K562 (cell line): ENCODE measurements around the gene RNU1-2. TPM values are rescaled to one million over a fixed set of nuclear protein-coding genes. Genes with fewer than 3 reads are reported as not detected.

Experiments
- ATAC-seq: fragments of 200-7000 bp; cut with Tn5 transposase; 3 replicates; pipeline ENCODE4 v1.9.1; 2020; ENCODE audit warnings: moderate library complexity
- BruUV-seq: library from RNA; stranded (reverse); fragments of 400-500 nt; replicated peaks from 2 replicates; lab custom pipeline; 2021; lab: Mats Ljungman, UMichigan
- CTCF ChIA-PET: fragments of 300-600 bp; formaldehyde crosslinking; extraction: SDS; loops from one replicate; lab custom pipeline; 2021; ENCODE audit warnings: low intra/inter-chr PET ratio; lab: Yijun Ruan, JAX
- POLR2A ChIA-PET: fragments of 300-600, 350-650 bp; sonication (Branson Sonifier 250); formaldehyde crosslinking; extraction: SDS; loops from one replicate; lab custom pipeline; 2021; ENCODE audit warnings: antibody characterized with exemption, inconsistent platforms; lab: Yijun Ruan, JAX
- DNase-seq, 4 experiments: peaks; one replicate each; pipeline versions ENCODE4 v3.0.0 to v3.0.0-alpha.2; 2011 to 2018; ENCODE audit warnings: low spot score in 3 of 4, mixed read lengths in 3 of 4; ENCODE audit errors: extremely low read depth in 1 of 4
- FAIRE-seq: peaks from 2 replicates; lab custom pipeline; 2011; peaks lifted over from hg19 to GRCh38; lab: Jason Lieb, UNC
- H2AFZ ChIP-seq: 2 replicates; pipeline ENCODE4 v1.6.0; 2011; ENCODE audit warnings: low read depth, low read length, control low read depth, inconsistent platforms
- H3K27ac ChIP-seq: fragments of 200-600 bp; 3 replicates; pipeline ENCODE4 v1.8.0; 2011; ENCODE audit warnings: low read depth, mild to moderate bottlenecking, control low read depth, inconsistent platforms, low read length, moderate library complexity, mixed read lengths; ENCODE audit errors: extremely low read depth
- H3K27me3 ChIP-seq, 2 experiments: fragments of 300-600 bp in 1 of 2; 2 replicates in 1 of 2; 3 replicates in 1 of 2; pipeline versions ENCODE4 v1.6.0 to v1.8.0; 2011; ENCODE audit warnings: inconsistent platforms in 2 of 2, low read length in 2 of 2, mild to moderate bottlenecking in 1 of 2, mixed read lengths in 1 of 2, moderate library complexity in 1 of 2; ENCODE audit not compliant: control insufficient read depth in 2 of 2, insufficient read depth in 2 of 2
- H3K36me3 ChIP-seq: fragments of 300-600 bp; 3 replicates; pipeline ENCODE4 v1.8.0; 2011; ENCODE audit warnings: mild to moderate bottlenecking, low read length, inconsistent platforms; ENCODE audit not compliant: control insufficient read depth, insufficient read depth
- H3K4me1 ChIP-seq, 2 experiments: fragments of 200-600 bp in 1 of 2; replicated peaks in 1 of 2; 2 replicates in 1 of 2; 3 replicates in 1 of 2; pipeline versions ENCODE4 v1.5.1 to v1.8.0; 2011; ENCODE audit warnings: inconsistent platforms in 2 of 2, low read length in 2 of 2, mild to moderate bottlenecking in 1 of 2, mixed read lengths in 1 of 2, moderate library complexity in 1 of 2; ENCODE audit not compliant: control insufficient read depth in 2 of 2, insufficient read depth in 2 of 2
- H3K4me2 ChIP-seq: 2 replicates; pipeline ENCODE4 v1.6.1; 2011; ENCODE audit warnings: low read length, control low read depth, inconsistent platforms, mixed read lengths; ENCODE audit not compliant: insufficient read depth
- H3K4me3 ChIP-seq: fragments of 200-600 bp; sonication (generic), shearing (Covaris generic); 2 replicates; pipeline ENCODE4 v1.5.1; 2016; ENCODE audit warnings: control low read depth, inconsistent platforms
- H3K79me2 ChIP-seq: fragments of 200-600 bp; 3 replicates; pipeline ENCODE4 v1.8.0; 2011; ENCODE audit warnings: low read length, inconsistent platforms; ENCODE audit not compliant: control insufficient read depth, insufficient read depth
- H3K9ac ChIP-seq, 2 experiments: 2 replicates each; pipeline versions ENCODE4 v1.6.0 to v1.6.1; 2011; ENCODE audit warnings: low read depth in 2 of 2, low read length in 2 of 2, control low read depth in 1 of 2, inconsistent platforms in 1 of 2, mild to moderate bottlenecking in 1 of 2, mixed read lengths in 1 of 2; ENCODE audit not compliant: insufficient read depth in 1 of 2
- H3K9me1 ChIP-seq: one replicate; pipeline ENCODE4 v1.6.0; 2011; ENCODE audit warnings: inconsistent platforms, mild to moderate bottlenecking, low read length, moderate library complexity; ENCODE audit not compliant: control insufficient read depth, insufficient read depth
- H3K9me3 ChIP-seq: replicated peaks from 2 replicates; pipeline ENCODE4 v1.5.1; 2011; ENCODE audit warnings: low read depth, low read length, inconsistent platforms; ENCODE audit not compliant: control insufficient read depth, insufficient read depth
- H4K20me1 ChIP-seq: replicated peaks from 2 replicates; pipeline ENCODE4 v1.6.1; 2011; ENCODE audit warnings: low read length, inconsistent platforms, mixed read lengths; ENCODE audit not compliant: control insufficient read depth, insufficient read depth
- ARHGAP35 ChIP-seq: fragments of 450-650 bp; IDR thresholded peaks from 2 replicates; pipeline ENCODE4 v1.6.1; 2018; ENCODE audit not compliant: partially characterized antibody
- CSDE1 ChIP-seq, 2 experiments: fragments of 450-650 bp; IDR thresholded peaks; 2 replicates each; pipeline ENCODE4 v1.6.1; 2016; ENCODE audit warnings: mild to moderate bottlenecking in 1 of 2
- EGR1 ChIP-seq: fragments of 450-650 bp; conservative IDR thresholded peaks from 2 replicates; pipeline ENCODE4 v1.6.1; 2017; ENCODE audit warnings: mild to moderate bottlenecking
- ELF1 ChIP-seq: fragments of 200-800 bp; sonication (Bioruptor generic); IDR thresholded peaks from 2 replicates; pipeline ENCODE4 v1.6.1; 2016; ENCODE audit warnings: missing genetic modification characterization, missing compliant biosample characterization
- NFIC ChIP-seq: fragments of 450-650 bp; IDR thresholded peaks from 2 replicates; pipeline ENCODE4 v1.6.1; 2017; ENCODE audit warnings: mild to moderate bottlenecking, inconsistent platforms
- PHB ChIP-seq: fragments of 250-450 bp; sonication (Bioruptor Pico); IDR thresholded peaks from 2 replicates; pipeline ENCODE4 v1.5.0; 2021
- PTTG1 ChIP-seq: fragments of 450-650 bp; IDR thresholded peaks from 2 replicates; pipeline ENCODE4 v1.6.1; 2016; ENCODE audit warnings: low read depth, mild to moderate bottlenecking, missing genetic modification characterization, missing compliant biosample characterization
- SMARCC2 ChIP-seq: fragments of 450-650 bp; IDR thresholded peaks from 2 replicates; pipeline ENCODE4 v1.6.1; 2017; ENCODE audit warnings: antibody characterized with exemption, moderate library complexity, mild to moderate bottlenecking, low read depth
- TOE1 ChIP-seq, 2 experiments: fragments of 450-650 bp in 1 of 2; sonication (generic) in 1 of 2; formaldehyde crosslinking in 1 of 2; IDR thresholded peaks; 2 replicates each; pipeline versions ENCODE4 v1.7.1 to v1.8.0; 2016 to 2022; ENCODE audit warnings: borderline replicate concordance in 2 of 2, mild to moderate bottlenecking in 2 of 2, antibody characterized with exemption in 1 of 2, inconsistent platforms in 1 of 2, low read depth in 1 of 2, missing genetic modification reagents in 1 of 2, moderate library complexity in 1 of 2
- ZC3H4 ChIP-seq: sonication (generic); formaldehyde crosslinking; IDR thresholded peaks from 2 replicates; pipeline ENCODE4 v1.9.0; 2021; ENCODE audit warnings: missing genetic modification reagents, borderline replicate concordance
- ZNF140 ChIP-seq: fragments of 250-450 bp; sonication (Bioruptor Pico); IDR thresholded peaks from 2 replicates; pipeline ENCODE4 v1.8.0; 2021; ENCODE audit warnings: moderate library complexity, mild to moderate bottlenecking, inconsistent platforms
- ZNF174 ChIP-seq: fragments of 250-450 bp; sonication (Bioruptor Pico); IDR thresholded peaks from 2 replicates; pipeline ENCODE4 v1.4.0; 2020; ENCODE audit warnings: mild to moderate bottlenecking
- ZNF431 ChIP-seq: sonication (generic); formaldehyde crosslinking; IDR thresholded peaks from 2 replicates; pipeline ENCODE4 v1.8.0; 2022; ENCODE audit warnings: mild to moderate bottlenecking, missing genetic modification reagents
- ZNF695 ChIP-seq: fragments of 450-650 bp; formaldehyde crosslinking; IDR thresholded peaks from 2 replicates; pipeline ENCODE4 v1.4.0; 2020; ENCODE audit warnings: mild to moderate bottlenecking, moderate library complexity
- ZNF707 ChIP-seq: fragments of 250-450 bp; sonication (Bioruptor Pico); conservative IDR thresholded peaks from 2 replicates; pipeline ENCODE4 v1.8.0; 2022; ENCODE audit warnings: inconsistent platforms, mild to moderate bottlenecking, moderate library complexity
- ZNF764 ChIP-seq: fragments of 250-450 bp; sonication (Bioruptor Pico); IDR thresholded peaks from 2 replicates; pipeline ENCODE4 v1.4.0; 2020; ENCODE audit warnings: low read depth, mild to moderate bottlenecking, moderate library complexity
- ZNF830 ChIP-seq: fragments of 250-450 bp; sonication (Bioruptor Pico); IDR thresholded peaks from 2 replicates; pipeline ENCODE4 v1.5.0; 2021; ENCODE audit warnings: mild to moderate bottlenecking
- WGBS: fragments of 100-300 bp; shearing (Covaris generic); methylation state at CpG from one replicate; pipeline ENCODE4 v1.1.6; 2016; ENCODE audit warnings: low coverage, mixed read lengths; ENCODE audit not compliant: insufficient coverage; ENCODE audit errors: missing lambda C conversion rate; 5-methylcytosine and 5-hydroxymethylcytosine counted together
- in situ Hi-C: fragments of 300-500 bp; cut with MboI; formaldehyde crosslinking; loops from 4 replicates; pipeline ENCODE4 v1.15.0; 2018; ENCODE audit warnings: inconsistent platforms, mixed read lengths
- intact Hi-C: fragments of 100-400 bp; cut with micrococcal nuclease; formaldehyde crosslinking; loops from 2 replicates; pipeline ENCODE4 v1.14.2; 2022
- polyA plus RNA-seq, 8 experiments: library from polyadenylated mRNA; depleted of rRNA in 4 of 8; stranded (reverse) in 5 of 8; unstranded in 3 of 8; fragments of >200 nt; fragmentation: Nextera tagmentation in 2 of 8; fragmentation: Illumina TruSeq in 1 of 8; extraction: Ambion mirVana in 2 of 8; extraction: Trizol in 1 of 8; gene quantifications; 2 replicates each; pipeline versions ENCODE4 v1.2.1 to v1.2.3, GENCODE V29; 2011 to 2014; ENCODE audit warnings: inconsistent platforms in 1 of 8, missing spikeins in 1 of 8
- total RNA-seq, 7 experiments: library from RNA; depleted of rRNA in 6 of 7; stranded (reverse); fragments of >200 nt in 6 of 7; fragmentation: Illumina TruSeq in 2 of 7; extraction: Trizol in 2 of 7; gene quantifications; 2 replicates each; pipeline versions ENCODE4 v1.2.1 to v1.2.3, GENCODE V29; 2011 to 2021; ENCODE audit warnings: low replicate concordance in 1 of 7
- TF ChIP-seq, protein P1 (sequence below): fragments of 450-650 bp; IDR thresholded peaks from 2 replicates; pipeline ENCODE4 v1.7.0; 2016; ENCODE audit warnings: borderline replicate concordance
- TF ChIP-seq, protein P2 (sequence below), 2 experiments: fragments of 450-650 bp; conservative IDR thresholded peaks; 2 replicates each; pipeline ENCODE4 v1.6.1; 2017; ENCODE audit warnings: mild to moderate bottlenecking in 2 of 2, moderate library complexity in 2 of 2

The RNU1-2 gene
- total and polyA plus RNA-seq, 9 of the 15 experiments (the other 6 are each of a cell fraction or from before 2014, with no cell fraction given), result under 0.01 to 32,823 (median 2,538) TPM; not detected in 4

DNA sequence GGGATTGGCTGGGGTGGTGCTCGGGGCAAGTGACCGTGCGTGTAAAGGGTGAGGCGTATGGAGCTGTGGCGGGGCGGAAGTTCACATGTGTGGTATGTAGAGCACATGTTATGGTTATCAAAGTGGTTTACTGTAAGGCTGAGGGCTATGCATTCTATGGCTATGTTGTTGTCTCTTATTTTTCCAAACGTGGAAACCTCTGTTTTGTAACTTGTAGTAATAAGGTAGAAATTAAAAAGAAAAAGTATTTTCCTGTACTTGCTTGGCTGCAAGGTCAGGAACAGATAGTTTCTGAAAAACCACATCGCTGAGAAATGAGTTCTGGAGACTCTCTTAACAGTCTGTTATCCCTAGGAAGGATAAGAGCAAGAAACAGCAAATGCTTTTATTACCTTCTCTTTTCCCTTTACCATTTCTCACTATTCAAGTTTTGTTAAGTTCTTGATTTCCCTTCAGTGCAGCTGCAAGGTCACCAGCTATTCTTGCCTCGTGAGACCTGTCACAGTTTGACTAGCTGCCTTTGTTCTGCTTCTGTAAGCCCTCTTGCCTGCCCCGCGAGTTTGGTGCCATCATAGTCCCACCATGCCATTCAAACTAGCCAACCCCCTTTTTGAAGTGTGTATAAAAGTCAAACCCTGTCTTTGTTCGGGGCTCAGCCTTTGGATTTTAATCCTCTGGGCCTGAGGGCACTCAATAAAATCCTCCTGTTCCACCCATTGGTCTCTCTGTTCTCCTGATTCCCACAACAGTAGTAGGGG lies 9.5 kb downstream of the RNU1-2 start:
- peak overlapping the region; percentile 98 for H3K9ac ChIP-seq
- peaks cover 13 to 19% of the 10 kb centered on the region in 2 experiments; a peak in 4 of 5 replicates for H3K4me1 ChIP-seq
- peak overlapping the region; percentile 98 for H2AFZ ChIP-seq
- intact Hi-C loops, result loop anchor here (1.0 kb wide), 1 partner anchor 9 kb away; no protein-coding TSS in a partner anchor
- ATAC-seq, result peak; percentile 87
- ChIA-PET POLR2A (interaction anchor here (0.6 to 4.0 kb wide), 64 partner anchors 9 to 1361 kb away, joined by 3 to 71 read pairs (median 4); partner anchors contain the start of genes CROCC, RNU1-1, RNU1-2 and SDHB), CTCF (no interaction called here)
- 2% methylated on average over 12 of the region's 12 CpGs for WGBS
- BruUV-seq, result TSS peak; percentile 100
- H3K27ac ChIP-seq, result peak overlapping the region; percentile 99
- H3K27me3 ChIP-seq, result no peaks in the 10 kb centered on the region
- H3K9me3 ChIP-seq, result 0 out of 2 replicates have a peak, but pooled peaks cover 7% of the 10 kb centered on the region
- no peaks in the 10 kb centered on the region for H3K36me3 ChIP-seq
- peak overlapping the region; percentile 75 for H3K4me2 ChIP-seq
- in situ Hi-C loops, result loop anchor here (25.0 kb wide), 1 partner anchor 293 kb away; the partner anchor contains the start of gene NBPF1
- peak; percentile 59 to 85 (median 70) for DNase-seq
- no peaks in the 10 kb centered on the region for H4K20me1 ChIP-seq
- H3K9me1 ChIP-seq, result no peaks in the 10 kb centered on the region
- H3K4me3 ChIP-seq, result peak overlapping the region; percentile 36
- peak; percentile 29 for FAIRE-seq
- no peaks in the 10 kb centered on the region for H3K79me2 ChIP-seq
- TF ChIP-seq, protein P1, sequence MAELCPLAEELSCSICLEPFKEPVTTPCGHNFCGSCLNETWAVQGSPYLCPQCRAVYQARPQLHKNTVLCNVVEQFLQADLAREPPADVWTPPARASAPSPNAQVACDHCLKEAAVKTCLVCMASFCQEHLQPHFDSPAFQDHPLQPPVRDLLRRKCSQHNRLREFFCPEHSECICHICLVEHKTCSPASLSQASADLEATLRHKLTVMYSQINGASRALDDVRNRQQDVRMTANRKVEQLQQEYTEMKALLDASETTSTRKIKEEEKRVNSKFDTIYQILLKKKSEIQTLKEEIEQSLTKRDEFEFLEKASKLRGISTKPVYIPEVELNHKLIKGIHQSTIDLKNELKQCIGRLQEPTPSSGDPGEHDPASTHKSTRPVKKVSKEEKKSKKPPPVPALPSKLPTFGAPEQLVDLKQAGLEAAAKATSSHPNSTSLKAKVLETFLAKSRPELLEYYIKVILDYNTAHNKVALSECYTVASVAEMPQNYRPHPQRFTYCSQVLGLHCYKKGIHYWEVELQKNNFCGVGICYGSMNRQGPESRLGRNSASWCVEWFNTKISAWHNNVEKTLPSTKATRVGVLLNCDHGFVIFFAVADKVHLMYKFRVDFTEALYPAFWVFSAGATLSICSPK, result 0 out of 2 replicates have a peak, but pooled peaks have one; percentile 55
- TF ChIP-seq NFIC, result peak; percentile 77
- TF ChIP-seq ZNF140 (CRISPR knock-in tag), result no peak
- peak; percentile 99 for TF ChIP-seq ZNF830
- TF ChIP-seq ARHGAP35, result peak; percentile 97
- TF ChIP-seq ZNF431 (CRISPR knock-in tag), result peak; percentile 64
- TF ChIP-seq ZNF764 (CRISPR knock-in tag), result peak; percentile 90
- TF ChIP-seq ZNF174 (CRISPR knock-in tag), result peak; percentile 96
- no peak for TF ChIP-seq PTTG1 (tag)
- TF ChIP-seq ZNF707 (CRISPR knock-in tag), result 0 out of 2 replicates have a peak, but pooled peaks have one; percentile 8
- peak; percentile 79 for TF ChIP-seq ELF1 (tag)
- peak; percentile 98 for TF ChIP-seq ZC3H4
- peak; percentile 98 for TF ChIP-seq ZNF695
- peak; percentile 85; the same call in 1 of the 2 replicates for TF ChIP-seq TOE1 (IDR thresholded peaks at IDR 0.05; ENCODE audit: borderline replicate concordance)
- peak; percentile 71; the same call in 1 of the 2 replicates for TF ChIP-seq TOE1 (CRISPR knock-in tag; IDR thresholded peaks at IDR 0.05; ENCODE audit: borderline replicate concordance, low read depth)
- peak; percentile 100 for TF ChIP-seq PHB (CRISPR knock-in tag)
- peak in 1 of 2 experiments; percentile 98; a peak in 2 of 4 replicates for TF ChIP-seq CSDE1 (IDR thresholded peaks at IDR 0.05)
- TF ChIP-seq, protein P2, sequence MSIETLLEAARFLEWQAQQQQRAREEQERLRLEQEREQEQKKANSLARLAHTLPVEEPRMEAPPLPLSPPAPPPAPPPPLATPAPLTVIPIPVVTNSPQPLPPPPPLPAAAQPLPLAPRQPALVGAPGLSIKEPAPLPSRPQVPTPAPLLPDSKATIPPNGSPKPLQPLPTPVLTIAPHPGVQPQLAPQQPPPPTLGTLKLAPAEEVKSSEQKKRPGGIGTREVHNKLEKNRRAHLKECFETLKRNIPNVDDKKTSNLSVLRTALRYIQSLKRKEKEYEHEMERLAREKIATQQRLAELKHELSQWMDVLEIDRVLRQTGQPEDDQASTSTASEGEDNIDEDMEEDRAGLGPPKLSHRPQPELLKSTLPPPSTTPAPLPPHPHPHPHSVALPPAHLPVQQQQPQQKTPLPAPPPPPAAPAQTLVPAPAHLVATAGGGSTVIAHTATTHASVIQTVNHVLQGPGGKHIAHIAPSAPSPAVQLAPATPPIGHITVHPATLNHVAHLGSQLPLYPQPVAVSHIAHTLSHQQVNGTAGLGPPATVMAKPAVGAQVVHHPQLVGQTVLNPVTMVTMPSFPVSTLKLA (conservative IDR thresholded peaks at IDR 0.05), result peak; percentile 90 to 94
- TF ChIP-seq EGR1, result peak; percentile 50
- no peak; the same call in 1 of the 2 replicates for TF ChIP-seq SMARCC2
